Cerebellar cortex (tissue), 1 donor: Measurements from ENCODE around the gene PHC3.
A peak's percentile ranks its signal among the peaks of the same experiment; 100 is the strongest.

Experiments
- DNase-seq: peaks from one replicate; pipeline ENCODE4 v3.0.0-alpha.2; 2015; ENCODE audit warnings: low spot score

Gene PHC3

DNA sequence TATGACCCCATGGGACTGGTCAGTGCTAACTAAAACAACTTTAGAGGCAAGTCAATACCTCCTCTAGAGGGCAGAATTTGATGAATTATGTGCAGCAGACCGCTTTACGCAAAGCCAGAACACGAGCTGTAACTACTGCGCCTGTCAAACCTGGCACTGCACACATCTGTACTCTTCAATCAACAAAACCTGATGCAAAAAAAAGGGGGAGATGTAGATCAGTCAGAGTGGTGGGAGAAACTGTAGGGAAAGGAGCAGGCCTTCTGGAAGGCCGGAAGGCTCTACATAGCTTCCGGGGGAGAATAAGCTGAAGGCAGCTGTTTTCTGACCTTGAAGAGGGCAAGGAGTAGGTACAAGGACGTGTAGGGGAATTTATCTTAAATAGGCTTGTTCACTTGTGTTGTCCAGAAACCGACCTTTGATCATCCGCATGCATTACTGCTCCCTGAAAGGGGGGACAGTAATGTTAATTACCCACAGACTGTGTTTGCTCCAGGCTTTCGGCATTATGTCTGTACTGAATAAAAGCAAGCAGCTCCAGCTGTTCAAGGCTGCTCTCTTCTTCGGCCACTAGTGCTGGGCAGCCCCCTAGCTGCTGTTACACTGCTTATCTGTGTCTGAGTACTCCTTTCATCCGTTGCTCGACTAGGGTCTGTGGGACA is 102.8 kb downstream of the PHC3 start:
- DNase-seq = peak; percentile 9

DNA sequence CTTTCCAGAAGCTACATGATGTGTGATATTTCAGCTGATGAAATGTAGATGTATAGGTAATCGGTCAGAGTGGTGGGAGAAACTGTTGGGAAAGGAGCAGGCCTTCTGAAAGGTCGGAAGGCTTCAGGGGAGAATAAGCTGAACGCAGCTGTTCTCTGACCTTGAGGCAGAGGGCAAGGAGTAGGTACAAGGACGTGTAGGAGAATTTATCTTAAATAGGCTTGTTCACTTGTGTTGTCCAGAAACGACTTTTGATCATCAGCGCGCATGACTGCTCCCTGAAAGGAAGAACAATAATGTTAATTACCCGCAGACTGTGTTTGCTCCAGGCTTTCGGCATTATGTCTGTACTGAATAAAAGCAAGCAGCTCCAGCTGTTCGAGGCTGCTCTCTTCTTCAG is 104.2 kb downstream of the PHC3 start:
- DNase-seq = no peak

DNA sequence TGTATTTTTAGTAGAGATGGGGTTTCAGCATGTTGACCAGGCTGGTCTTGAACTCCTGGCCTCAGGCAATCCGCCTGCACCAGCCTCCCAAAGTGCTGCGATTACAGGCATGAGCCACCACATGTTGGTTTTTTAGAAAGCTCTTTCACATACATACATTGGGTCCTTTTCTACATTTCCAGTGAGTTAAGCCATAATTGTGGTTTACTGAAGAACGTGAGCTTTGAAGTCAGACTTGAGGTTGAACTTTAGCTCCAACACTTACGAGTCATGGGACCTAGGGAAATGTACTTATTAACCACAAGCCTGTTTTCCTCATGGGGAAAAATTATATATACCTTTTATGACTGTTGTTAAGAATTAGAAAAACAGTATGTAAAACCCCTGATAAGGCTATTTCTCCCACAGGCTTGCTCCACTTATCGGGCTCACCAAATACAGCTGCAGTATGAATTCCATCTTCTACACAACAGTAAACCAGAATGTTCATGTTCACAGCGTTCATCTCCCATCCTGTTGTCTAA is 104.8 kb downstream of the PHC3 start:
- DNase-seq = no peak

DNA sequence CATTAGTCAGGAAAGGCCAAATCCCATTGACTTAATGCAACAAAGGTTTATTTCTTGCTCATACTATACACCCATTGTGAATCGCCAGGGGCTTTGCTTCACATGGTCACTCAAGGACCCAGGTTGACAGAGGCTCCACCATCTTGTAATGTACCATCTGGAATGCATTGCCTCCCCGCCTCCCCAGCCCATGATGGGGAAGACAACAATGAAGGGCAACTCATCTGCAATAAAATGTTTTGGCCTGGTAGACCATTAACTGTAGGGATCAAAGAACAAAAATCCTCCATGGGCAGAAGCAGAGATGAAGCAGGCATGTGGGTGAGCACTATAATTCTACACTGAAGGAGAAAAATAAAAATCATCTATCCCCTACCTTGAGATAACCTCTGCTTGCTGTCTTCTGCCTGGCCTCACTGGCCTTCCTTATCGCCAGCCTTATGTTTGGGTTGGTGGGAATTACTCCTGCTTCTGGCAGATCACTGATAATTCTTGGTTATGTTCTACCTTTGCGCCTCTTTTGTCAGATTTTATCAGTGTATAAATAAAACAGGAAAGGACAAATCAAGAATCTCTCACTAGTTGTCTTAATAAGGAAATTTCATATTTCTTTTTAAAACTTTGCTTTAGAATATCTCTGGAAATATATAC is 106.0 kb downstream of the PHC3 start:
- DNase-seq = no peak

DNA sequence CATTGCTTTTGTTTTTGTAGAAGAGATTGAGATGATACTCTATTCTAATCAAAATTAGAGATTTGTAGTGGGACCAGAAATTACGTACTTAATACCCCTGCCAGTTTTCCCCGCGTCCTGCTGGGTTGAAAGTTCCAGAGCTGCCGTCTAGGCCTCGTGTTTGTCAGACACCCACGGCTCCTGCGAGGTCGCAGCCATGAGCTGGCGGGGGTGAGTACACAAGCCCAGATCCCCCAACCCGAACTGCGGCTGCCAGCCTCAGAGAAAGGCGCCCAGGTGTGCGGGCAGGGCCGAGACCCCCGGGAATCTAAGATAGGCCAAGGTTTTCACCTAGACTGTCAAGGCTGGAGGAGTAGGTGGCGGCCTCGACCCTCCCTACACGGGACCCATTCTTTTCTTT is 117.4 kb downstream of the PHC3 start:
- no peak for DNase-seq

DNA sequence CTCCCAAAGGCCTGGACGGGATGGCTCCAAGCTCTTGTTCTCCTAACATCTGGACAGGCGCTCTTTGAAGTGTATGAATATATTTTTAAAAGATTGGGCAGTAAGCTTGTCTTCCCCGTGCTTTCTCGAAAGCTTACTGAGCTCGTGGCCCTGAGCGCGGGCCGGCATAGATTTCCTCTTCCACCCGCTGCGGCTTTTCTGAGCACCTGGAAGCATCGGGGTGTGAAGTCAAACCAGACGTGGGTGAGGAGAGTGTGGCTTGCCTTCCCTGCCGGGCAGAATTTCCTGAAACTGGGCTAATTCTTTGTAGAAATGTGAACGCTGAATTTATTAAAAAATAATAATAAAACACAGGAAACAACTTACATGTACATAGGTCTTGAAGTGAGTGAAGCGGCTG is 117.8 kb downstream of the PHC3 start:
- DNase-seq = no peak

DNA sequence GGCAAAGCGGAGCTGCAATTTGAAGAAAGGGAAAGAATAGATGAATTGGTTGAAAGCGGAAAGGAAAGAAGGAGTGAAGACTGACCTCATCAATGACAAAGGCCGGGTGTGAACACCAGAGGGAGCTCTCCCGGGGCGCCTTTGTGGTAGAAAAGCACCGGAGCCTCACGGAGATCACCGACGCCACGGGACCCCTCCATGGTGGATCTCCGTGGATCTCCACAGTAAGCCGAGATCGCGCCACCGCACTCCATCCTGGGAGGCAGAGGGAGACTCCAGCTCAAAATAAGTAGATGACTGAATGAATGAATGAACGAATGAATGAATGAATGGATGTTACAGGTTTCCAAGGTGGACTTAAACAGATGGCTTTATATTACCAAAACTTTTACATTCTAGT is 118.8 kb downstream of the PHC3 start:
- no peak for DNase-seq

DNA sequence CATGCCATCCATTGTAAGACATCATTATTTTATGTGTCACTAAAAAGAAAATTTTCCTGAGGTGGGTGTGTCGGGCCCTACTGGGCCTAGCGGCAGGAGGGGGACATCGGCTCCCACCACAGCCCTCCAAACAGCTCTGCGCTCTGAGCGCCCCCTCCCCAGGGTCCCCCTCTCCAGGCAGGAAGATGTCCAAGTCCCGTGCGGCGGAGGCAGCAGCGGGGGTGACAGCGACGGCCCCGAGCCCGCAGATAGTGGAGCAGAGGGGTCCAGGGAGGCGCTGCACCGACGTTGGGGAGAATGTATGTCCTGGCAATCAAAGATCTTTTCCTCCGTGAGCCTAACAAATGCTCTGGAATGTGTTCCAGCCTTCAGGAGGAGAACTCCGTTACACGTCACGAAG is 119.5 kb downstream of the PHC3 start:
- DNase-seq = no peak

DNA sequence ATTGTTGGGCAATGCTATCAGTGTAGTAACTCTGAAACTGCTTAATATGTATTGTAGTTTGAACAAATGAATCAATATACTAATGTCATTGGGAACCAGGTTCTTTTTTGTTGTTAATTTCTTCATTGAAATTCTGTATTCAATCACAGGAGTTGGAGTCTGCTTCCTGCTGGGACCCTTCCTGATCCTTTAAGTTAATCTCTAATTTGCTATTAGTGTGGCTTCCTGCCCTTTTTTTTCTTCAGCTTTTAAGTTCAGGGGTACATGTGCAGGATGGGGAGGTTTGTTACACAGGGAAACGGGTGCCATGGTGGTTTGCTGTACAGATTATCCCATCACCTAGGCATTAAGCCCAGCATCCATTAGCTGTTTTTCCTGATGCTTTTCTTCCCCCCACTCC is 122.1 kb downstream of the PHC3 start:
- DNase-seq = no peak

DNA sequence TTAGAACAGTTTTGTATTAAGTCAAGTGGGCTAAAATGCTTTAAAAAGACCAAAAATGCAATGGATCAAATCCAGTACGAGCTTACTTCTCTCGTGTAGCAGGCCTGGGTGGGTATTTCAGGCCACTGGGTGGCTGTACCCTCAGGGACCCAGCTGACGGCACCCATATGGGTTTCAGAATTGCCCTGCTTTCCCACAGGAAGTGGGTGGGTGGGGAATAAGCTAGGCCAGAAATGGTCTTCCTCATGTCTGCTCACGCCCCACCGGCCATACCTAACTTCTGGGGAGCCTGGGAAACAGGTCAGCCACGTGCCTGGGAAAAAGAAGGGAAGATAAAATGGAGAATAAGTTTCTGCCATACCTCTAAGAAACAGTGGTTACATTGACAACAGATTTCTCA is 123.4 kb downstream of the PHC3 start:
- DNase-seq = no peak

DNA sequence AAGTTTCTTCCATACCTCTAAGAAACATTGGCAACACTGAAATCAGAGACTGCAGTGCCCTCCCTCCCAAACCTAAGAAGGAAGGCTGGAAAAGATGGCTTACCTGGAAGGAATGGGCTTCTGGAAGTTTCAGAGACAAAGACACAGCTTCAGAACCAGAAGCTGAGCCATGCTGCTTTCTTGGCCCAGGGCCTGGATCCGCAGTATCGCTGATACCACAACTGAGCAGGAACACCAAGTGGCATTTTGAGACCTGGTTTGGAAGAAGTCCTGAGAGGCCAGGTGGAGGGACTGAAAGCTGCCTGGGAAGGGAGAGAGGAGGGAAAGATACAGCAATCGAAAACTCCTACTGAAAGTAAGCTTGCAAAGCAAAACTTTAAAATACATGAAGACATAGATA is 124.0 kb downstream of the PHC3 start:
- no peak for DNase-seq

DNA sequence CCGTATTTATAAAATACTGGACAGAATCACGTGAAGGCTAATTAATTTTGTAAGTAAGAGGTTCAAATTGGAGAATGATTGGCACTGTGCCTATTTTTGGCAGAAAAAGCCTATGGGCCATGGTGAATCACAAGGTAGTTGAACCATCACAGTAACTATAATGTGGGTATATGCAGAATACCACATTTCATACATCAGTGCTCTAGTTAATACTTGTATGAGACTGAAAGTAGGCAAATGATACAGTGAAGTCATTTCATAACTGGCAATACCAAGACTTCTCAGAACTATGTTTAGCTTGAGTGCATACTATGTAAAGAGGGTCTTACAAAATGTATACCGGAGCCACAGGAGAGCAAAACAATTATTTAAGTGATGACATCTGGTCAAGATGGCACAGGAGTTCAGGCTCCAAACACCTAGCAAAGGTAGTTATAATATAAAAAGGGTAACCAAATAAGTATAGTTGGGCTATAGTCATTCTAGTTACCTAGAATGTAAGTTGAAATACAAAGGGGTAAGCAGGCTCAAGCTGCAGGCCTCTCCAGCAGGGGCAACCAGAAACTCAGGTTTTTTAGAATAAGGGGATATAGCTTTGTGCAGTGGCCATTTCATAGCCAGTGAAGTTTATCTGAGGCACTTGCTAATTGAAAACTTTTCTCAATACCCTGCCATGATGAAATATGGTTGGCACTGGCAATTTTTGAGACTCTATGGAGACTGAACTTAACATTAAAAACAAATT is 124.7 kb downstream of the PHC3 start:
- DNase-seq = no peak

DNA sequence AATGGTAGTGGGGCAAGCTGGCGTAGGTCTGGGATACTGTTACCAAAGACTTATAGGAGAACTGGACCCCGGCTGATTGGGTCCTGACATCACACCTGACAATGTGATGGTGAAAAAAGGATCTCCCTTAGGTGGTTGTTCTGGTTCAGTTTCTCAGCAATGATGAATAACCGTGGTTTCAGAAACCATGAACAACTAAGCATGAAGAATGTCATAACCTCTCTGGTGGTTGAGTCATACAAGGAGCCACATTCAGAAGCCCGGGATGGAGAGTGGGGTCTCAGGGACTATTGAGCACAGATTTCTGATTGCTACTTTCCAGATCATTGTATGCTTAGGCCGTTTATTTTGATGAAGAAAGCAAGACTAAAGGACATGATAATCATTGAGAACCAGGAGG is 126.3 kb downstream of the PHC3 start:
- no peak for DNase-seq

DNA sequence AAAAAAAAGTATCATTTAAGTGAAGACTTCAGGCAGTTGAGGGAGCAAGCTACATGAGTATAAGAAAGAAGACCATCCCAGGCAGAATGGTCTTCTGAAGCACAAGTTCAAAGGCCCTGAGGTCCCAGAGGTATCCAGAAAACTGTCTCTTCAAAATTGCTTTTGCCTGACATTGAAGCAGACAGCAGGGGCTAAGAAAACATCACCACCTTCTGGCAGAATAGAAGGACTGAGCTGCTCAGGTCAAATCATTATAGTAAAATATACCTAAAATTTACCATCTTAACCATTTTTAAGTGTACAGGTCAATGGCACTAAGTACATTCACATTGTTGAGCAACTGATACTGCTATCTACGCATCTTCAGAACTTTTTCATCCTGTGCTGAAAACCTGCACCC is 127.3 kb downstream of the PHC3 start:
- DNase-seq = peak; percentile 11

DNA sequence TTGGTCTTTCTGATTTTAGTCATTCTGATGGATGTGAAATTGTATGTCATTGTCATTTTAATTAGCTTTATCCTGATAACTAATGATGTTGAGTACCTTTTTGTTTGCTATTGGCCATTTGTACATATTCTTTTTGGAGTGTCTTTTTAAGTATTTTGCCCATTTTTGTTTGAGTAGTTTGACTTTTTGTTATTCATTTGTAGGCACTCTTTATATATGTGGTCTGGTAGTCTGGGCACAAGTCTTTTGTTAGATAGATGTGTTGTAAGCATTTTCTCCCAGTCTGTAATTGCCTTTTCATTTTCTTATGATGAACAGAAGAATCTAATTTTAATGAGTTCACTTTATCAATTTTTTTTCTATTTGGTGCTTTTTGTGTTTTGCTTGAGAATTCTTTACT is 129.1 kb downstream of the PHC3 start:
- no peak for DNase-seq

DNA sequence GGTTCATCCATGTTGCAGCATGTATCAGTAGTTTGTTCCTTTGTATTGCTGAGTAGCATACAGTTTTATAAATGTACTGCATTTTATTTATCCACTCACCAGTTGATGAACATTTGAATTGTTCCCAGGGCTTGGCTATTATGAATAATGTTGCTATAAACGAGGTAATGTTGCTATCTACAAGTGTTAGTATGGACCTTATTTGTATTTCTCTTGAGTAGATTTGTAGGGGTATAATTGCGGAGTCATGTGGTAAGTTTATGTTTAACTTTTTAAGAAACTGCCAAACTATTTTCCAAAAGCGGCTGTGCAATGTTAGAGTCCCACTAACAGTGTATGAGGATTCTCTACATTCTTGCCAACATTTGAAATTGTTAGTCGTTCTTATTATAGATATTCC is 130.8 kb downstream of the PHC3 start:
- DNase-seq = no peak

DNA sequence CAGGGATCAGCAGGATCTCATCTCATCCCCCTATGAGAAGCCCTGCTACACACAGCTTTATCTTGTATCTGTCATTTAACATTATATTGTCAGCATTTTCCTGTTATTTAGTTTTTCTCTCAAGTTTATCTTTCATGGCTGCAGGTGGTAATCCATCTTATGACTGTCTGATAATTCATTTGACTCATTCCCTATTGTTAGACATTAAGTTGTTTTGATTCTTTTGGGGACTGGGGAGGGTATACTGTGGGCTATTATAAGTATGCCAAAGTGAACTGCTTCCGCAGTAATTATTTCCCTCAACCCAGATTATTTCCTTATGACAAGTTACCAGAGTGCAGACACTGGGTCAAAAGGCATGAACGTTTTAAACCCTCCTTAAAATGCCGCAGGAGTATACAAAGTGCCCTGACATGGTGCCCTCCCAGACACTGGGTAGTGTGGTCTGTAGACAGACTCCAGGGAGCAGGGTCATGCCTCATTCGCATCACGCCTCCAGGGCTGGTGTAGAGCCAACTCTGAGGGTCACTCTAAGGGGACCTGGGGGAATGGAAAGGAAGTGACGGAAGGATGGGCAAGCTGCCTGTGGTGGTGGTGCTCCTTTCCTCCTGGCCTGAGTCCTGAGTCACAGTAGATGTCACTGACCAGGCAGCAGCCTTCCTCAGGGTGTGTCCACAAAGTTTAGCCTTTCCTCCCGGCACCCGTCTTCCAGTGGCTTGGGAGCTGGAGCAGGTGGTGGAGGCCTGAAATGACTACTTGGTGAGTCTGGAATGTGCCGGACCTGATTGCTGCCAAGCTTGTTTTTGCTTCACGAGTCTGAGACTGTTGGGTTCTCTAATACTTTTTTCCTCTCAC is 132.2 kb downstream of the PHC3 start:
- DNase-seq = no peak

DNA sequence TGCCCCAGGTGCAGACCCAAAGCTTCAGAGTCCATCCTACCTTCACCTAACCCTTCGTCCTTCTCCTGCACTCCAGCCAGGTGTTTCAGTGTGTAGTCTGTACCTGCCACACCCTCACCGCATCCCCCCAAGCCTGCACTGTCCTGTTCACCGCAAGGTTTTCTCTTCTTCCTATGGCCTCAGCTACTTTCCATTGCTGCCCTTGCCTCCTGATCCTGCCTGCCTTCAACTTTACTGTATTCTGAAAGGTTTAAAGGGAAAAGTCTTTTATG is 134.5 kb downstream of the PHC3 start:
- DNase-seq = no peak

DNA sequence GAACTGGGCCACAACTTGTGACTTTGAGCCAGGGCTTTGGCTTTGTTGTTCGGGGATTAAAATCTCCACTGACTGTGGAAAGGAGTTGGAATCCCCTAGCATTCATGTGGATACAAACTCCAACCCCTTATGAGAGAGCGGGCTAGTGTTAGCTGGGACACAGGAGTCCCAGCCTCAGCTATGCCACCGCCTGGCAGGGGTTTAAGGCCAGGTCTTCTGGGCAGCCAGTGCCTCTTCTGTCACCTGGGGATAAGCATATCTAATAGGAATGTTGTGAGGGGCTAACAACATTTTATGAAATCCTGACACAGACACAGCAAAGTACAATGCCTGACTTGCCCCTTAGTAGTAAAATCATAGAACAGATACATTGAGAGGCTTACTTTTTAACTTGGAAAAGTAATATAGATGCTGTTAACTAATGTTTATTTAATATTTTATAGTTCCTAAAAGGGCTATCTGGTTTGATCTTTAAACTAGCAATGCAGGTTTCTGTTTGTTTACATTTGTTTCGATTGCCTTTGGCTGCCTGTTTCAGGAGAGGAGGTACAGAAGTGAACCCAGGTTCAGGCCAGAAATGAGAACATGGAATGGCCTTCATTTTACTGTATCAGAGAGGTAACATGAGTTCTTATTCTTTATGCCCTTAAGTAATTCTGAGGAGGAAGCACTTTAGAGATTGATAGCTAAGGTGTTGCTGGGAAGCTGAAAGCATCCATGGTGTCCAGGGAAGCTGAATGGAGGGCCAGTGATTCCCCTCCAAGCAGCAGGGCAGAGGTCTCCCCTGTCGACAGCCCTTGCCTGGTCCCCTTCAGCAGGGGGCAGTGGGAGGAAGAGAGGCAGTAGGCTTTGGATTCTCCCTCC is 135.0 kb downstream of the PHC3 start:
- DNase-seq = no peak

DNA sequence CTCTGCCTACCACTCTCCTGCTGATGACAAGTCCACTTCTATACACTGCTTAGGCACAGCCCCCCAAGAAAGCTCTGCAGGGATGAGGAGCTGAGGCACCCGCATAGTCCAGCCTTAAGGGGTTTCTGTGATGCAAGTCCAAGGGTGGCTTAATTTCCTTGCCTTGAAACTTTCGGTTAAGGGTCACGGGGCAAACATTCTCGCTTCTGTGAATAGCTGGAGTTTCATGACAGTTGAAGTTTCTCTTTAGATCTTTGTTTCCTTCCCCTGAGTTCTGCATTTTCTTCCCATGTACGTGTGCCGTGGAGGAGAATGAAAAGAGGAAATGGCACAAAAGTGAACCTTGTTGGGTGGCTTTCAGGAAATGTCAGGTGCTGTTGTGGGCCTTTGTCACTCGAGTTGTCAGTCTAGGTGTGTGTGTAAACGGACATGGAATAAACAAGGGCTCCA is 136.7 kb downstream of the PHC3 start:
- DNase-seq = no peak

DNA sequence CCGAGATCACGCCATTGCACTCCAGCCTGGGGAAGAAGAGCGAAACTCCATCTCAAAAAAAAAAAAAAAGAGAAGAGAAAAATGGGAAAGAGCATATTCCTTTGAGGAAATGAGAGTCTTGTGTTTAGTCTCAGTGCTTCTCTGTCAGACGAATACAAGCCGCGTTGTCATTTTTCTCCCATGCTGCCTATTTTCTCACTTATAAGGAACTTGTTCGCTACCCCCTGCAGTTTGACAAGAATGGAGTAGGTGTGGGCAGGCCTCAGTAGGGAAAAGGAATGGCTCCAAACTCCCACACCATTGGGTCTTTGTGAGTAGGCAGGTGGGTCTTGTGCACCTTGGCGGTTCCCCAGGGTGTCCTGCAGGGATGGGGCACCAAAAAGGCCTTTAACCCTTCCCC is 137.3 kb downstream of the PHC3 start:
- no peak for DNase-seq

DNA sequence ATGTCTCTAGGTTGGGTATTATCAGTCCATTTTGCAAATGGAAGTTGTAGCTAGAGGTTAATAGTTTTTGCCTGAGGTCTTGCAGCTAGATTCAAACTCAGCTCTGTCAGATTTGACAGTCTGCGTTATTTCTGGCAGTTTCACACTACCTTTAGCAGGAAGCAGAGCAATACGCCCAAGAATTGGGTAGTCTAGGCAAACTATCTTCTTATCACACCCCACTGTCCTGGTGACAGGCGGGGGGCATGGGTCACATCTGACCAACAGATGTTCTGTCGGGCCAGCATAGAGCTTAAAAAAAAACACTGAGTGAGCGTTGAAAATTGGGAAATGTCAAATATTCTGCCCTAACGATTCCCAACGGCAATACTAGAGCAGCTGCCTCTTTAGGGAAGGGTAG is 138.0 kb downstream of the PHC3 start:
- DNase-seq = no peak
